Suprapubic skin (tissue), 4 donors: ENCODE measurements around the gene IRAG1.

Experiments used
- EP300 ChIP-seq: sonication (generic); formaldehyde crosslinking; IDR thresholded peaks from one replicate; pipeline ENCODE4 v1.6.1; 2017; ENCODE audit warnings: antibody characterized with exemption
- POLR2A ChIP-seq, 2 donors: fragments of 450-650 bp; IDR thresholded peaks; one replicate each; pipeline ENCODE4 v1.6.1; 2017; ENCODE audit warnings: antibody characterized with exemption in 2 of 2, mild to moderate bottlenecking in 2 of 2, moderate library complexity in 2 of 2
- POLR2AphosphoS5 ChIP-seq, 3 donors: sonication (generic); formaldehyde crosslinking; IDR thresholded peaks; one replicate each; pipeline ENCODE4 v1.6.1; 2017; ENCODE audit warnings: antibody characterized with exemption in 3 of 3
- TF ChIP-seq, protein P1 (sequence below), 2 donors: fragments of 200-600 bp in 1 of 2; fragments of 450-650 bp in 1 of 2; sonication (generic) in 1 of 2; IDR thresholded peaks; one replicate each; pipeline ENCODE4 v1.5.1; 2016 to 2019; ENCODE audit warnings: antibody characterized with exemption in 2 of 2, mild to moderate bottlenecking in 1 of 2, moderate library complexity in 1 of 2

DNA sequence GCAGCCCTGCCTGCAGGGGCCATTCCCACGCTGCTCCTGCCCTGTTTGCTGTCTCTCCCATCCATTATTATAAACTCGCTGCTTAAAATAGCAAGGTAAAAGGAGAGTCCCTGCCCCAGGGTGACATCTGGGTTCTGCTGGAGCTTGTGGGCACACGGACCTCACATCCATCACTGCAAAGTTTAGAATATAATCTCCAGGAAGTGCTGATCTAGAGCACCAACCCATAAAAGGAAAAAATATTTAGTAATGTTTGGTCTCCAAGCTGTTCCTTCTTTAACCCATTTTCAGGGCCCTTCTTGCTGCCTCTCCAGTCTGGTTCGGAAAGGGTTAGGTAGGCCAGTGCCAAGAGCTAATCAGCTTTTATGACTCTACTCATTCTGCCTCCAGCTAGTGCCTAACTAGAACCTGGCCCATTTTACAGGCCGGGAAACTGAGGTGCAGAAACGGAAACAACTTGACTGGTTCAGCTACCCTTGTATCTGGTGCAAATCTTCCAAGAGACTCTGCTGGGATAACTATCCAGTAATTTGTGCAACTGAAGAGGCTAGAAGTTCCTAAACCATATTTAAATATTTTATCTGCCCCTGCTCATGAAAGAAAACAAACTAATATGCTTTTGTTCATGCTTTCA, 37.5 kb downstream of the IRAG1 start:
- TF ChIP-seq, protein P1, sequence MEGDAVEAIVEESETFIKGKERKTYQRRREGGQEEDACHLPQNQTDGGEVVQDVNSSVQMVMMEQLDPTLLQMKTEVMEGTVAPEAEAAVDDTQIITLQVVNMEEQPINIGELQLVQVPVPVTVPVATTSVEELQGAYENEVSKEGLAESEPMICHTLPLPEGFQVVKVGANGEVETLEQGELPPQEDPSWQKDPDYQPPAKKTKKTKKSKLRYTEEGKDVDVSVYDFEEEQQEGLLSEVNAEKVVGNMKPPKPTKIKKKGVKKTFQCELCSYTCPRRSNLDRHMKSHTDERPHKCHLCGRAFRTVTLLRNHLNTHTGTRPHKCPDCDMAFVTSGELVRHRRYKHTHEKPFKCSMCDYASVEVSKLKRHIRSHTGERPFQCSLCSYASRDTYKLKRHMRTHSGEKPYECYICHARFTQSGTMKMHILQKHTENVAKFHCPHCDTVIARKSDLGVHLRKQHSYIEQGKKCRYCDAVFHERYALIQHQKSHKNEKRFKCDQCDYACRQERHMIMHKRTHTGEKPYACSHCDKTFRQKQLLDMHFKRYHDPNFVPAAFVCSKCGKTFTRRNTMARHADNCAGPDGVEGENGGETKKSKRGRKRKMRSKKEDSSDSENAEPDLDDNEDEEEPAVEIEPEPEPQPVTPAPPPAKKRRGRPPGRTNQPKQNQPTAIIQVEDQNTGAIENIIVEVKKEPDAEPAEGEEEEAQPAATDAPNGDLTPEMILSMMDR (IDR thresholded peaks at IDR 0.05) = no peak
- no peak for TF ChIP-seq POLR2A (IDR thresholded peaks at IDR 0.05)
- no peak for TF ChIP-seq POLR2AphosphoS5 (IDR thresholded peaks at IDR 0.05)
- TF ChIP-seq EP300 = no peak
